ENCODE data around the gene FBXW7. TPM values are rescaled to one million over a fixed set of nuclear protein-coding genes. Genes with fewer than 3 reads are reported as not detected.

The FBXW7 gene
- total RNA-seq, 2 experiments from 2014 or later = 128 to 140 TPM

DNA sequence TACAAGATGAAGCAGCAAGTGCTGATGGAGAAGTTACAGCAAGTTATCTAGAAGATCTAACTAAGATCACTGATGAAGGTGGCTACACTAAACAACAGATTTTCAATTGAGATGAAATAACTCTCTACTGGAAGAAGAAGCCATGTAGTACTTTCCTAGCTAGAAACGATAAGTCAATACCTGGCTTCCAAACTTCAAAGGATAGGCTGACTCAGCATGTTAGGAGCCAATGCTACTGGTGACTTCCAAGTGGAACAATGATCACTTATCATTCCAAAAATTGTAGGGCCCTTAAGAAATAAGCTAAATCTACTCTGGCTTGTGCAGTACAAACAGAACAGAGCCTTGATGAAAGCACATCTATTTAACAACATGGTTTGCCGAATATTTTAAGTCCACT lies 55.0 kb downstream of the FBXW7 start:
- peaks cover 39% of the 10 kb centered on the region for H3K36me3 Mint-ChIP-seq (ENCODE audit: low read depth)
- intact Hi-C loops (cut with DNase I, micrococcal nuclease) = no loop called here
- no peak for DNase-seq
- peaks cover 3% of the 10 kb centered on the region for H3K36me3 ChIP-seq (ENCODE audit: insufficient read depth, low read length)
- no peak overlapping the region for H3K4me3 ChIP-seq (ENCODE audit: low read length)
- no peaks in the 10 kb centered on the region for H3K4me1 ChIP-seq (ENCODE audit: insufficient read depth, low read length)
- H3K27me3 ChIP-seq (ENCODE audit: control insufficient read depth in 1 of 2, insufficient read depth in 2 of 2, low read length in 2 of 2) = no peaks in the 10 kb centered on the region
- no peaks in the 10 kb centered on the region for H3K9me3 ChIP-seq (ENCODE audit: control insufficient read depth in 1 of 2, insufficient read depth in 1 of 2, low read length in 2 of 2)
- H3K27me3 Mint-ChIP-seq = no peaks in the 10 kb centered on the region
- H3K4me3 Mint-ChIP-seq = no peak overlapping the region
- H3K27ac ChIP-seq (ENCODE audit: low read depth in 1 of 2, low read length in 2 of 2) = no peak overlapping the region
- no peak for ATAC-seq (ENCODE audit: poor library complexity)
- H3K27ac Mint-ChIP-seq = no peak overlapping the region
- H3K9me3 Mint-ChIP-seq = peaks cover 2% of the 10 kb centered on the region
- TF ChIP-seq, protein P1, sequence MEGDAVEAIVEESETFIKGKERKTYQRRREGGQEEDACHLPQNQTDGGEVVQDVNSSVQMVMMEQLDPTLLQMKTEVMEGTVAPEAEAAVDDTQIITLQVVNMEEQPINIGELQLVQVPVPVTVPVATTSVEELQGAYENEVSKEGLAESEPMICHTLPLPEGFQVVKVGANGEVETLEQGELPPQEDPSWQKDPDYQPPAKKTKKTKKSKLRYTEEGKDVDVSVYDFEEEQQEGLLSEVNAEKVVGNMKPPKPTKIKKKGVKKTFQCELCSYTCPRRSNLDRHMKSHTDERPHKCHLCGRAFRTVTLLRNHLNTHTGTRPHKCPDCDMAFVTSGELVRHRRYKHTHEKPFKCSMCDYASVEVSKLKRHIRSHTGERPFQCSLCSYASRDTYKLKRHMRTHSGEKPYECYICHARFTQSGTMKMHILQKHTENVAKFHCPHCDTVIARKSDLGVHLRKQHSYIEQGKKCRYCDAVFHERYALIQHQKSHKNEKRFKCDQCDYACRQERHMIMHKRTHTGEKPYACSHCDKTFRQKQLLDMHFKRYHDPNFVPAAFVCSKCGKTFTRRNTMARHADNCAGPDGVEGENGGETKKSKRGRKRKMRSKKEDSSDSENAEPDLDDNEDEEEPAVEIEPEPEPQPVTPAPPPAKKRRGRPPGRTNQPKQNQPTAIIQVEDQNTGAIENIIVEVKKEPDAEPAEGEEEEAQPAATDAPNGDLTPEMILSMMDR (IDR thresholded peaks at IDR 0.05) = no peak
- ChIA-PET POLR2A (interaction anchor here (0.6 kb wide), 1 partner anchor 23 kb away, joined by 3 read pairs; no protein-coding TSS in a partner anchor), CTCF (no interaction called here)
- peaks cover 60% of the 10 kb centered on the region for H3K4me1 Mint-ChIP-seq (ENCODE audit: low read depth)

DNA sequence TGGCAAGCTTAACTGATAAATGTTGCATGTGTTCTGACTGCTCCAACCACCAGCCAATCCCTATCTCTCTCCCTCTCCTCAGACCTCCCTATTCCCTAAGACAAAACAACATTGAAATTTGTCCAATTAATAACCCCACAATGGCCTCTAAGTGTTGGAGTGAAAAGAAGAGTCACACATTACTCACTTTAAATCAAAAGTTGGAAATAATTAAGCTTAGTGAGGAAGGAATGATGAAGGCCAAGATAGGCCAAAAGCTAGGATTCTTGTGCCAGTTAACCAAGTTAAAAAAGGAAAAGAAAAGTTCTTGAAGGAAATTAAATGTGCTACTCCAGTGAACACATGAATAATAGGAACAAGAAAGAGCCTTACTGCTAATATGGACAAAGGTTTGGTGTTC lies 55.6 kb downstream of the FBXW7 start:
- no peak overlapping the region for H3K27ac Mint-ChIP-seq
- no peak overlapping the region for H3K4me3 Mint-ChIP-seq
- no peaks in the 10 kb centered on the region for H3K27me3 Mint-ChIP-seq
- Histone ChIP-seq H3K4me3 (ENCODE audit: low read length) (no peak overlapping the region), H3K9me3 (ENCODE audit: control insufficient read depth in 1 of 2, insufficient read depth in 1 of 2, low read length in 2 of 2) (no peaks in the 10 kb centered on the region), H3K4me1 (ENCODE audit: insufficient read depth, low read length) (no peaks in the 10 kb centered on the region), H3K36me3 (ENCODE audit: insufficient read depth, low read length) (peaks cover 3% of the 10 kb centered on the region), H3K27me3 (ENCODE audit: control insufficient read depth in 1 of 2, insufficient read depth in 2 of 2, low read length in 2 of 2) (no peaks in the 10 kb centered on the region), H3K27ac (ENCODE audit: low read depth in 1 of 2, low read length in 2 of 2) (no peak overlapping the region)
- ChIA-PET POLR2A (interaction anchor here (0.6 kb wide), 1 partner anchor 22 kb away, joined by 3 read pairs; no protein-coding TSS in a partner anchor), CTCF (no interaction called here)
- peaks cover 36% of the 10 kb centered on the region for H3K36me3 Mint-ChIP-seq (ENCODE audit: low read depth)
- ATAC-seq (ENCODE audit: poor library complexity) (no peak), DNase-seq (no peak)
- peaks cover 60% of the 10 kb centered on the region for H3K4me1 Mint-ChIP-seq (ENCODE audit: low read depth)
- TF ChIP-seq, protein P1 (IDR thresholded peaks at IDR 0.05) = no peak
- intact Hi-C loops (cut with DNase I, micrococcal nuclease) = no loop called here
- peaks cover 2% of the 10 kb centered on the region for H3K9me3 Mint-ChIP-seq

DNA sequence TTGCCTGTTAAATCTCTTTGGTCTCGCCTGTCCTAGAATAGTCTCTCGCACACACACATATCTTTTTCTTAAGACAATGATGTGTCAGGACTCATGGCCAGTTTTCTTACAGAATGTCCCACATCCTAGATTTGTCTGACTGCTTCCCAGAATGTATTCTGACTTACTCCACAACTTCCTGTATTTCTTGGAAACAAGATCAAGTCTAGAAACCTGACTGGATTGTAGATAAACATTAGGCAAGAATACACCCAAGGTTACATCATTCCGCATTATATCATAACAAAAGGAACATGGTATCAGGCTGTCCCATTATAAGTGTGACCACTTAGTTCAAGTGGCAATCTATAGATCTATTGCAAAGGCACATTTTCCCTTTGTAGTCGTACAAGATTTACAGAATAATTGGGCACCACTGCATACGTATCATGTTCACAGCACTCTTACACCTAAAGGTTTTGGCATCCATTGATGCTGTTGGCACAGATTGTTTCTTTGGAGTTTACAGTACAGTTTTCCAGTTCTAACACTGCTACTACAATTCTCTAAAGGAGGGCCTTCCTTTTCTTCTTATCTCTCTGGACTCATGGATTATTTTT lies 56.4 kb downstream of the FBXW7 start:
- Histone ChIP-seq H3K9me3 (ENCODE audit: control insufficient read depth in 1 of 2, insufficient read depth in 1 of 2, low read length in 2 of 2) (no peaks in the 10 kb centered on the region), H3K27me3 (ENCODE audit: control insufficient read depth in 1 of 2, insufficient read depth in 2 of 2, low read length in 2 of 2) (no peaks in the 10 kb centered on the region), H3K27ac (ENCODE audit: low read depth in 1 of 2, low read length in 2 of 2) (no peak overlapping the region), H3K4me3 (ENCODE audit: low read length) (no peak overlapping the region), H3K4me1 (ENCODE audit: insufficient read depth, low read length) (no peaks in the 10 kb centered on the region), H3K36me3 (ENCODE audit: insufficient read depth, low read length) (peaks cover 3% of the 10 kb centered on the region)
- no peaks in the 10 kb centered on the region for H3K27me3 Mint-ChIP-seq
- DNase-seq (no peak), ATAC-seq (ENCODE audit: poor library complexity) (no peak)
- CTCF ChIA-PET = no interaction called here
- peaks cover 62% of the 10 kb centered on the region for H3K4me1 Mint-ChIP-seq (ENCODE audit: low read depth)
- intact Hi-C loops (cut with DNase I, micrococcal nuclease) = no loop called here
- POLR2A ChIA-PET = no interaction called here
- no peak overlapping the region for H3K4me3 Mint-ChIP-seq
- TF ChIP-seq, protein P1 (IDR thresholded peaks at IDR 0.05) = no peak
- peaks cover 36% of the 10 kb centered on the region for H3K36me3 Mint-ChIP-seq (ENCODE audit: low read depth)
- H3K9me3 Mint-ChIP-seq = peaks cover 2% of the 10 kb centered on the region
- no peak overlapping the region for H3K27ac Mint-ChIP-seq

All from CD4-positive, alpha-beta T cell (primary cell).